ENCODE measurements around the gene CD53.
"Not testable (repeated sequence)": the region's sequence is repeated elsewhere in the genome, so short reads cannot be mapped to it uniquely, and the experiment has no call there.

Gene CD53

GRCh38 chr1:110853135-110853534 is 19.8 kb upstream of the CD53 start:
- DNase-seq (ENCODE audit: insufficient read length, low spot score) = no peak
- TF ChIP-seq CTCF (IDR thresholded peaks at IDR 0.05; ENCODE audit: insufficient read depth, missing control alignments) = no peak
- FAIRE-seq = no peak

- no peak for TF ChIP-seq CTCF (IDR thresholded peaks at IDR 0.05; ENCODE audit: insufficient read depth, missing control alignments)
- FAIRE-seq (no peak), DNase-seq (ENCODE audit: insufficient read length, low spot score) (no peak)
Observed at GRCh38 chr1:110856410-110856809, 16.5 kb upstream of the CD53 start.

GRCh38 chr1:110857964-110858948 is 14.7 kb upstream of the CD53 start:
- TF ChIP-seq CTCF (IDR thresholded peaks at IDR 0.05; ENCODE audit: insufficient read depth, missing control alignments) = no peak
- DNase-seq (ENCODE audit: insufficient read length, low spot score) (no peak), FAIRE-seq (no peak)

- FAIRE-seq = no peak
- no peak for DNase-seq (ENCODE audit: insufficient read length, low spot score)
- no peak for TF ChIP-seq CTCF (IDR thresholded peaks at IDR 0.05; ENCODE audit: insufficient read depth, missing control alignments)
Observed at GRCh38 chr1:110859062-110859461, 13.9 kb upstream of the CD53 start.

- DNase-seq (ENCODE audit: insufficient read length, low spot score) (no peak), FAIRE-seq (no peak)
- TF ChIP-seq CTCF (IDR thresholded peaks at IDR 0.05; ENCODE audit: insufficient read depth, missing control alignments) = no peak
Observed at GRCh38 chr1:110860174-110860573, 12.8 kb upstream of the CD53 start.

GRCh38 chr1:110860620-110861019 is 12.3 kb upstream of the CD53 start:
- DNase-seq (ENCODE audit: insufficient read length, low spot score); FAIRE-seq: not testable (repeated sequence)

GRCh38 chr1:110861942-110862341 is 11.0 kb upstream of the CD53 start:
- DNase-seq (ENCODE audit: insufficient read length, low spot score); FAIRE-seq: not testable (repeated sequence)

- FAIRE-seq = no peak
- no peak for TF ChIP-seq CTCF (IDR thresholded peaks at IDR 0.05; ENCODE audit: insufficient read depth, missing control alignments)
Observed at GRCh38 chr1:110864287-110864686, 8.7 kb upstream of the CD53 start.

More at GRCh38 chr1:110864287-110864686, 8.7 kb upstream of the CD53 start:
- no peak for DNase-seq (ENCODE audit: insufficient read length, low spot score)

Data from D721Med (cell line).